Testis (tissue), 2 donors: Measurements from ENCODE around the gene GPC6.

Experiments
- CTCF ChIP-seq, 3 experiments: fragments of 450-650 bp in 2 of 3; fragments of 200-600 bp in 1 of 3; sonication (generic) in 1 of 3; IDR thresholded peaks; one replicate each; pipeline ENCODE4 v1.5.1; 2016 to 2019; ENCODE audit warnings: antibody characterized with exemption in 3 of 3, mild to moderate bottlenecking in 2 of 3, moderate library complexity in 1 of 3
- POLR2A ChIP-seq: fragments of 450-650 bp; IDR thresholded peaks from one replicate; pipeline ENCODE4 v1.6.1; 2017; ENCODE audit warnings: antibody characterized with exemption, mild to moderate bottlenecking, moderate library complexity

DNA sequence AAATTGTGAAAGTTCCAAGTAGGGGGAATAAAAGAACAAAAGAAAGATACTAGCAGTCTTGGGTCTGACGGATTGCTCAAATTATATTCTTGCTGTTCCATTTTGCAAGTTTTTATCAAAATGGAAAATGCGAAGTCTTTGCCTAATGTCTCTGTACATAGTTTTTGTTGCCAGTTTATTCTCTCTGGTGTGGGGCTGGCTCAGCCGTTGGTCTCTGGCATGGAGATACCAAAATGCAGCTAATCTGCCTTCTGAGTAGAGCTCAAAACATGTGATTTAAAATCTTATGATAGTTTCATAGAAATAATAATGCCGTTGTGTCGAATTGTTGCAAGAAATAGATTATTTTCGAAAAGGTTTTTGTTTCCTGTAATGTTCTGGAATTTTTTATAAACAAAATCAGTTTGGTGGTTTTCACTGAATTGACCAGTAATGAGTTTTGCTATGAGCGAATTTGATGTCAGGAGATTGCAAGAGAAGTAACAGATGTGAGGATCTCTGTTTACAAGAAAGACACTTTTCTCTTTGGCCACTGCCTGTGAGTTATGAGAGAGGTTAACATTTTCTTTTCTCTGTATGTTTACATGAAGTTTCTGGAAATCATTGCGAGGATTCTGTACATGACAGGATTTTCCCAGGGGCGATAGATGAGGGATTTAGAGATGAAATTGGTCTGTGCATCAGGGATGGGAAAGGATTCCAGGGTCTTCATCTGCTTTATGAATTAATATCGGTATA is 1105.9 kb downstream of the GPC6 start:
- TF ChIP-seq CTCF (IDR thresholded peaks at IDR 0.05) (no peak), POLR2A (no peak)
